Measurements from ENCODE around the gene WWOX. TPM values are rescaled to one million over a fixed set of nuclear protein-coding genes. Genes with fewer than 3 reads are reported as not detected.

Gene WWOX
- total and polyA plus RNA-seq, 2 of the 13 experiments (the other 11 are each of a cell fraction or from before 2014, with no cell fraction given): 9.1 to 37.4 TPM

DNA sequence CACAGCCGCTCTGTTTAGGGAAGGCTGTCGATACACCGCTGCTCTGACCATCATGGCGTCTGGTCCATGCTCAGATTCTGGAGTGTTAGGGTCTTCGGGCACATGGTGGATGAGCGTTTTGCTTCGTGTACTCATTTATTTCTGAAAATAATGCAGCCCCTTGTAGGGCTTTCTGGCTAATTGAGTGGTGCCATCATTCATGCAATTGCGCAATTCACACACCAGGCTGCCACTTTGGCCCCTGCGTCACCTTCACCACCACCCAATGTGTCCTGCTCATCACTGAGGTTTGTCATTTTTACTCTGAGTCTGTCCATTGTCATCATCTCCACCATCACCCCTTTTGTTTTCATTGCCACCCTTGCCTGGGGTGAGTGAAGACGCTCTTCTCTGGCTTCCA, 557.4 kb downstream of the WWOX start:
- Histone ChIP-seq H3K4me1 (ENCODE audit: insufficient read depth, low read length) (peaks cover 17% of the 10 kb centered on the region), H4K20me1 (ENCODE audit: insufficient read depth, low read length) (no peaks in the 10 kb centered on the region), H3K27ac (ENCODE audit: extremely low read length, insufficient read depth, low read length) (no peak overlapping the region), H3K36me3 (replicated peaks in 1 of 2; ENCODE audit: control insufficient read depth in 1 of 2, insufficient read depth in 2 of 2, low read length in 2 of 2) (no peaks in the 10 kb centered on the region), H3K9ac (ENCODE audit: insufficient read depth, low read depth, low read length) (no peak overlapping the region), H3K79me2 (ENCODE audit: insufficient read depth, low read length) (no peaks in the 10 kb centered on the region), H3K4me3 (replicated peaks in 1 of 3; ENCODE audit: insufficient read depth in 1 of 3, low read depth in 2 of 3, low read length in 3 of 3) (no peak overlapping the region), H3K4me2 (ENCODE audit: low read depth, low read length) (no peak overlapping the region), H3K9me3 (ENCODE audit: low read length) (no peaks in the 10 kb centered on the region), H2AFZ (ENCODE audit: low read length) (no peak overlapping the region), H3K27me3 (ENCODE audit: control insufficient read depth in 1 of 2, insufficient read depth in 2 of 2, low read length in 2 of 2) (no peaks in the 10 kb centered on the region)
- ChIA-PET POLR2A (no interaction called here), CTCF (ENCODE audit: low intra/inter-chr PET ratio, low total read pairs) (no interaction called here)
- ATAC-seq: no peak
- TF ChIP-seq CEBPB (IDR thresholded peaks at IDR 0.05; ENCODE audit: borderline replicate concordance, low read depth, low read length) (peak; percentile 89), ZNF781 (CRISPR knock-in tag; IDR thresholded peaks at IDR 0.05; ENCODE audit: borderline replicate concordance, not compliant biosample characterization) (no peak), CEBPG (CRISPR knock-in tag; IDR thresholded peaks at IDR 0.05) (peak; percentile 38; the same call in 1 of the 2 replicates)
- TF ChIP-seq, protein P1, sequence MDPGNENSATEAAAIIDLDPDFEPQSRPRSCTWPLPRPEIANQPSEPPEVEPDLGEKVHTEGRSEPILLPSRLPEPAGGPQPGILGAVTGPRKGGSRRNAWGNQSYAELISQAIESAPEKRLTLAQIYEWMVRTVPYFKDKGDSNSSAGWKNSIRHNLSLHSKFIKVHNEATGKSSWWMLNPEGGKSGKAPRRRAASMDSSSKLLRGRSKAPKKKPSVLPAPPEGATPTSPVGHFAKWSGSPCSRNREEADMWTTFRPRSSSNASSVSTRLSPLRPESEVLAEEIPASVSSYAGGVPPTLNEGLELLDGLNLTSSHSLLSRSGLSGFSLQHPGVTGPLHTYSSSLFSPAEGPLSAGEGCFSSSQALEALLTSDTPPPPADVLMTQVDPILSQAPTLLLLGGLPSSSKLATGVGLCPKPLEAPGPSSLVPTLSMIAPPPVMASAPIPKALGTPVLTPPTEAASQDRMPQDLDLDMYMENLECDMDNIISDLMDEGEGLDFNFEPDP (CRISPR knock-in tag; conservative IDR thresholded peaks at IDR 0.05): no peak
- BruUV-seq (replicated peaks): no TSS peak
- WGBS (ENCODE audit: low lambda C conversion rate): 91% methylated on average over 10 of the region's 10 CpGs
- no peak for FAIRE-seq
- intact Hi-C loops (cut with micrococcal nuclease; ENCODE audit: unreplicated experiment) (no loop called here), in situ Hi-C loops (cut with HindIII; ENCODE audit: extremely low pct_ligation_motif_present, low pct_unique_long_range_greater_than_20kb) (no loop called here)
- DNase-seq (ENCODE audit: low spot score): no peak

GRCh38 chr16:78659216-78659615, 559.8 kb downstream of the WWOX start:
- Histone ChIP-seq H3K4me2 (ENCODE audit: low read depth, low read length) (peak overlapping the region; percentile 45), H4K20me1 (ENCODE audit: insufficient read depth, low read length) (no peaks in the 10 kb centered on the region), H3K36me3 (replicated peaks in 1 of 2; ENCODE audit: control insufficient read depth in 1 of 2, insufficient read depth in 2 of 2, low read length in 2 of 2) (no peaks in the 10 kb centered on the region), H3K9ac (ENCODE audit: insufficient read depth, low read depth, low read length) (no peak overlapping the region), H3K9me3 (ENCODE audit: low read length) (no peaks in the 10 kb centered on the region), H2AFZ (ENCODE audit: low read length) (no peak overlapping the region), H3K27ac (ENCODE audit: extremely low read length, insufficient read depth, low read length) (peak overlapping the region; percentile 30), H3K27me3 (ENCODE audit: control insufficient read depth in 1 of 2, insufficient read depth in 2 of 2, low read length in 2 of 2) (no peaks in the 10 kb centered on the region), H3K4me3 (replicated peaks in 1 of 3; ENCODE audit: insufficient read depth in 1 of 3, low read depth in 2 of 3, low read length in 3 of 3) (peak overlapping the region in 2 of 3 experiments; percentile 25 to 30; a peak in 1 of 6 replicates), H3K4me1 (ENCODE audit: insufficient read depth, low read length) (peaks cover 17% of the 10 kb centered on the region), H3K79me2 (ENCODE audit: insufficient read depth, low read length) (no peaks in the 10 kb centered on the region)
- BruUV-seq (replicated peaks): no TSS peak
- FAIRE-seq: no peak
- DNase-seq (ENCODE audit: low spot score): no peak
- in situ Hi-C loops (cut with HindIII; ENCODE audit: extremely low pct_ligation_motif_present, low pct_unique_long_range_greater_than_20kb): no loop called here
- CTCF ChIA-PET (ENCODE audit: low intra/inter-chr PET ratio, low total read pairs): no interaction called here
- intact Hi-C loops (cut with micrococcal nuclease; ENCODE audit: unreplicated experiment): no loop called here
- WGBS (ENCODE audit: low lambda C conversion rate): 53% methylated on average over 9 of the region's 9 CpGs
- peak; percentile 82 for ATAC-seq
- POLR2A ChIA-PET: no interaction called here
- TF ChIP-seq USF2 (IDR thresholded peaks at IDR 0.05; ENCODE audit: low read depth, low read length): no peak
- no peak for TF ChIP-seq USF2 (CRISPR knock-in tag; IDR thresholded peaks at IDR 0.05; ENCODE audit: borderline replicate concordance)
- no peak for TF ChIP-seq HDAC2 (CRISPR knock-in tag; IDR thresholded peaks at IDR 0.05)
- TF ChIP-seq CBX5 (CRISPR knock-in tag; IDR thresholded peaks at IDR 0.05; ENCODE audit: borderline replicate concordance): no peak
- no peak for TF ChIP-seq HDAC1 (CRISPR knock-in tag; IDR thresholded peaks at IDR 0.05)
- no peak for TF ChIP-seq MBNL3 (CRISPR knock-in tag; conservative IDR thresholded peaks at IDR 0.05)
- TF ChIP-seq, protein P2, sequence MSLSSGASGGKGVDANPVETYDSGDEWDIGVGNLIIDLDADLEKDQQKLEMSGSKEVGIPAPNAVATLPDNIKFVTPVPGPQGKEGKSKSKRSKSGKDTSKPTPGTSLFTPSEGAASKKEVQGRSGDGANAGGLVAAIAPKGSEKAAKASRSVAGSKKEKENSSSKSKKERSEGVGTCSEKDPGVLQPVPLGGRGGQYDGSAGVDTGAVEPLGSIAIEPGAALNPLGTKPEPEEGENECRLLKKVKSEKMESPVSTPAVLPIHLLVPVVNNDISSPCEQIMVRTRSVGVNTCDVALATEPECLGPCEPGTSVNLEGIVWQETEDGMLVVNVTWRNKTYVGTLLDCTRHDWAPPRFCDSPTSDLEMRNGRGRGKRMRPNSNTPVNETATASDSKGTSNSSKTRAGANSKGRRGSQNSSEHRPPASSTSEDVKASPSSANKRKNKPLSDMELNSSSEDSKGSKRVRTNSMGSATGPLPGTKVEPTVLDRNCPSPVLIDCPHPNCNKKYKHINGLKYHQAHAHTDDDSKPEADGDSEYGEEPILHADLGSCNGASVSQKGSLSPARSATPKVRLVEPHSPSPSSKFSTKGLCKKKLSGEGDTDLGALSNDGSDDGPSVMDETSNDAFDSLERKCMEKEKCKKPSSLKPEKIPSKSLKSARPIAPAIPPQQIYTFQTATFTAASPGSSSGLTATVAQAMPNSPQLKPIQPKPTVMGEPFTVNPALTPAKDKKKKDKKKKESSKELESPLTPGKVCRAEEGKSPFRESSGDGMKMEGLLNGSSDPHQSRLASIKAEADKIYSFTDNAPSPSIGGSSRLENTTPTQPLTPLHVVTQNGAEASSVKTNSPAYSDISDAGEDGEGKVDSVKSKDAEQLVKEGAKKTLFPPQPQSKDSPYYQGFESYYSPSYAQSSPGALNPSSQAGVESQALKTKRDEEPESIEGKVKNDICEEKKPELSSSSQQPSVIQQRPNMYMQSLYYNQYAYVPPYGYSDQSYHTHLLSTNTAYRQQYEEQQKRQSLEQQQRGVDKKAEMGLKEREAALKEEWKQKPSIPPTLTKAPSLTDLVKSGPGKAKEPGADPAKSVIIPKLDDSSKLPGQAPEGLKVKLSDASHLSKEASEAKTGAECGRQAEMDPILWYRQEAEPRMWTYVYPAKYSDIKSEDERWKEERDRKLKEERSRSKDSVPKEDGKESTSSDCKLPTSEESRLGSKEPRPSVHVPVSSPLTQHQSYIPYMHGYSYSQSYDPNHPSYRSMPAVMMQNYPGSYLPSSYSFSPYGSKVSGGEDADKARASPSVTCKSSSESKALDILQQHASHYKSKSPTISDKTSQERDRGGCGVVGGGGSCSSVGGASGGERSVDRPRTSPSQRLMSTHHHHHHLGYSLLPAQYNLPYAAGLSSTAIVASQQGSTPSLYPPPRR (CRISPR knock-in tag; IDR thresholded peaks at IDR 0.05; ENCODE audit: borderline replicate concordance): no peak
